Stimulated activated CD4-positive, alpha-beta T cell treated with anti-CD3 and anti-CD28 coated beads, Interleukin-4, amount 100 ng/mL, for 1 hour (primary cell): ENCODE results near the gene TLE5.
"Not testable (repeated sequence)": the region's sequence is repeated elsewhere in the genome, so short reads cannot be mapped to it uniquely, and the experiment has no call there.

Experiments
- DNase-seq: peaks from one replicate; pipeline ENCODE4 v3.0.0-alpha.2; 2020

Gene TLE5

GRCh38 chr19:3060857-3061181 is 1.5 kb downstream of the TLE5 start:
- DNase-seq = no peak

GRCh38 chr19:3059653-3060052 is 2.6 kb downstream of the TLE5 start:
- DNase-seq = no peak

GRCh38 chr19:3058821-3059314 is 3.4 kb downstream of the TLE5 start:
- no peak for DNase-seq

GRCh38 chr19:3058009-3058820 is 4.1 kb downstream of the TLE5 start:
- DNase-seq = no peak

DNA sequence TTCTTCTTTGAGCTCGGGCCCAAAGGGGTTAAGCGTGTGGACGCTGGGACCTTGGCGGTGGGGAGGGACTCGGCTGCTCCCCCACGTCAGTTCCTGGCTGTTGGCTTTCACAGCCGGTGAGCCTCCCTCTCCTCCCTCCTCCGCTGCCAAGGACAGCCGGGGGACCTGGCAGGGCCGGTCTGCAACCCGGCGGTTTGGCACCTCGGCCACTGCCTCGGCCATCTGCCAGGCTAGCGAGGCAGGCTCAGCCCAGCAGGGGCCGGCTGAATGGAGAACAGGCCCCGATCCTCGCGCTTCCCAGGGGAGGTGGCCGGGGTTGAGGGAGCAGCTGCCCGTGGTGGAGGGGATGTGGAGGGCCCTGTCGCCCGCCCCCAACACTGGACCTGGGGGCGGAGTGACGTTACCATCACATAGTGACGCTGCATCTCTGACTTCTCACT is 5.0 kb downstream of the TLE5 start:
- no peak for DNase-seq

- DNase-seq = no peak
Measured at GRCh38 chr19:3056417-3057088, 5.7 kb downstream of the TLE5 start.

- no peak for DNase-seq
Measured at GRCh38 chr19:3055741-3056416, 6.4 kb downstream of the TLE5 start.

DNA sequence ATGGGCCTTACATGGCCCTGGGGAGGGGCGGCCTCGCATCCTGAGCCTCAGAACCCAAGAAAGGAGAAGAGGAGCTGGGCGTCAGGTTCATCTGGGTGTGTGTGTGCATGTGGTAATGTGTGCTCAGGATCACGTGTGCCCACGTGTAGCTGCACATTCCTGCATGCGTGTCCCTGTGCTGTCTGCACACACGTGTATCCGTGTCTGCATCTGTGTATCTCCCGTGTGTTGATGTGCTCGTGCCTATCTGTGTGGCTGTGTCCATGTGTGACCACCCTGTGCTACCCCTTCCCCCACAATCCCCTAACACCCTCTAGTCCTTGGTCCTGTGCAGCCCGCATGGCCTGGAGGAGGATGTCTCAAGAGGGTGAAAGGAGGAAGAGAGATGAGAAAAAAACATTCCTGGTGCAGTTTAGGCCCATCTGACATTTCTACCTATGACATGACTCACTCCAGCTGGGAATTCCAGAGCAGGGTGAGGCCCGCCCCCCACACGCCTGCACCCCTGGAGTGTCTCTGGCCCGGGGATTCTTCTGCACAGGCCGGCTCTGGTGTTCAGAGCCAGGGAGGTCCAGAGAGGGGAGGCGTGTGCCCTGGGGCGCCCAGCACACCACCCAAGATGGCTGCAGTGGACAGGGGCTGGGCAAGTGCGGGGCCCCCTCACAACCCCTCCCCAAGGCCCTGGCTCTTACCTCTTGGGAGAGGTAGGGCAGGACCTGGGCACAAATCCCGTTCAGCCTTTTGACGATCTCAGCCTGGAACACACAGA is 7.1 kb downstream of the TLE5 start:
- no peak for DNase-seq

DNA sequence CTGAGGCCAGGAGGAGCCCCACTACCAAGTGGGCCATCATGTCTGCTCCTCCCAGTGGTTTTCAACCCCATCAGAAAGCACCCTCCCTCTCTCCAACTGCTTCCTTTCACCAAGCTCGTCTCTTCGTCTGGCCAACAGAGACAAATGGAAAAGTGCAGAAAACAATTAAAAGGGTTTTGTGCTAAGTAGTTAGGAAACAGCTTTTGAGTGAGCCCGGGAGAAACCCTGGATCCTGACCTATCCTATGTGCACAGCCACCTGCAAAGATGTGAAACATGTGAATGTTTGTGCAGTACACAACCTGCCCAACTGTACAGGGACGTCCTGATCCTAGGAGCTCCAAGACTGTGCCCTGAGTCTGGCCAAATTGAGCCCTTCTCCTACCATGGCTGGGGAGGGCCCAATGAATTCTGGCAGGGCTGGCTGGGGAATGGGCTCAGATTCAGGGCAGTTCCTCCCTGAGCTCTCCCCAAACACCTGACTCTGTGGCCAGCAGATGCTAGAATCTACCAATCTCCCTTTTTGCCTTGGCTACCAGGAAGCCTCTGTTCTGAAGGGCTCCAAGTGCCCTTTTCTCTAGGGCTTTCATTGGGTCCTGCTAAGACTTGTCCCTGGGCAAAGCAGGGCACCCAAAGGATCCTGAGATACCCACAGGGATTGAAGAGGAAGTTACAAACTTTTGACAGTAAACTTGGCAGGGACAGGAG is 7.9 kb downstream of the TLE5 start:
- no peak for DNase-seq

- no peak for DNase-seq
Measured at GRCh38 chr19:3053780-3054179, 8.5 kb downstream of the TLE5 start.

GRCh38 chr19:3053218-3053621 is 9.1 kb downstream of the TLE5 start:
- no peak for DNase-seq

DNA sequence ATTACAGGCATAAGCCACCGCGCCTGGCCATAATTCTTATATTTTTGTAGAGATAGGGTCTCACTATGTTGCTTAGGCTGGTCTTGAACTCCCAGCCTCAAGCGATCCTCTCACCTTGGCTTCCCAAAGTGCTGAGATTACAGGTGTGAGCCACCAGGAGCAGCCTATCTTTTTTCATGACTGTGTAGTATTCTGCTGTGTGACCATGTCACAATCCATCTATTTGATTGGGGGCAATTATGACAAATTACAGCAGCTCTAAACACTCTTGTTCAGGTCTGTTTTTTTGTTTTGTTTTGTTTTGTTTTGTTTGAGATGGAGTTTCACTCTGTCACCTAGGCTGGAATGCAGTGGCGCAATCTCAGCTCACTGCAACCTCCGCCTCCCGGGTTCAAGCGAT is 12.3 kb downstream of the TLE5 start:
- not testable (repeated sequence) for DNase-seq

- no peak for DNase-seq
Measured at GRCh38 chr19:3049089-3049488, 13.2 kb downstream of the TLE5 start.

DNA sequence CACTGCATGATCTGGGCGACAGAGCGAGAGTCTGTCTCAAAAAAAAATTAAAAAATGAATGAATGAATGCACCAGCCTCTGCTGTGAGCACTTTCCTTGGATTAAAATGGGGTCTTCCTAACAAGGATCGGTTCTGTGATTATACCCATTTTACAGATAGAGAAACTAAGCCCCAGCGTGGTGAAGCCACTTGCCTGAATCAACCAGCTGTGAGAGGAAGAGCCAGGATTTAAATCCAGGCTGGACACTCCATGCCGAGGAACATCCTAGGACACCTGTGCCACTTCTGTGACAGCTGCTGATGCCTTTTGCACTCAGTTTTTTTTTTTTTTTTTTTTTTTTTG is 14.1 kb downstream of the TLE5 start:
- DNase-seq = no peak

GRCh38 chr19:3047496-3048189 is 14.7 kb downstream of the TLE5 start:
- peak; percentile 65 for DNase-seq

DNA sequence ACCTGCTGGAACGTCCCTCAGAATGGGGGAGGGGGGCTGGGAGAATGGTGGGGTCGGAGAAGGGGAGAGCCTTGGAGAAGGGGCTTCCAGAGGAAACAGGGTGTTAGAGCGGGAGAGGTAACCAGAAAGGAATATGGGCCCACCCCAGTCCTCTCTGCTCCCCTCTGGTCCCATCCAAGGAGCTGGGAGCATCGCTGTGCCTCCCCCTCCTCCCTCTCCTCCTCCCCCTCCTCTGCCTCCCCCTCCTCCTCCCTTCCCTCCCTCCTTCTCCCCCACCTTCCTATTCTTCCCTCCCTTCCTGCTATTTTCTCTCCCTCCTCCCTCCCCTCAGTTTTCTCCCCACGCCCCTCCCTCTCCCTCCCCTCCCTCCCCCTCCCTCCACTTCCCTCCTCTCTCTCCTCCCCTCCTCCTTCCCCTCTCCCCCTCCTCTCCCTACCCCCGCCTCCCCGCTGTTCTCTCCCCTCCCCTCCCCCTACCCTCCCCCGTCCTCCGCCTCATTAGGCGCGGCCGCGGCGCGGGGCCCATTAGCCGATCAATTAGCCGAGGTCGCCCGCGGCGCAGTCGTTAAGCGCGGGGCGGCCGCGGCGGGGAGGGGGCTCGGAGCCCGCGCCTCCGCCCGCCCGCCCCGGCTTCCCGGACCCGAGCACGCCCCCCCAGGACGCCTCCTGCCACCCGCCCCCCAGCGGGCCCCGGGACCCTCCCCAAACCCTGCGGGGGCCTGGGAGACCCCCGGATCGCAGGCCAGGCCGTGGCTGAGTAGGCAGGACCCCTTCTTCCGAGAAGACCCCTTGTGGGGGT is 15.4 kb downstream of the TLE5 start:
- no peak for DNase-seq

GRCh38 chr19:3045885-3046697 is 16.2 kb downstream of the TLE5 start:
- no peak for DNase-seq

DNA sequence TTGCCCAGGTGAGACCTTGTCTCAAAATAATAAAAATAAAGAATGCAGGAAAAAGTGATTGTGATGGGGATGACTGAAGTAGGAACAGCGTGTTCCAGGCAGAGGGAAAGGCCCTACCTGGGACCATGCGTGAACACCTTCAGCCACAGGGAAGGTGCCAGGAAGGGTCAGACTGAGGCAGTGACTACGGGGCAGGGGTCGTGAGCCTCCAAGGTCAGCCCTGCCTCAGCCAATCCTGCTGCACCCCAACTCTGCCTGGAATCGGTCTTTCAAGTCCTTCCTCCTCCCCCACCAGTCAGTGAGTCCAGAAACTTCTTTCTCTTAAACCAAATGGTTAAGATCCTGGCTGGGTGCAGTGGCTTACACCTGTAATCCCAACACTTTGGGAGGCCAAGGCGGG is 17.1 kb downstream of the TLE5 start:
- no peak for DNase-seq

GRCh38 chr19:3042621-3043267 is 19.6 kb downstream of the TLE5 start:
- DNase-seq = no peak
